Measurements from ENCODE around the gene SSBP3.

Gene SSBP3

DNA sequence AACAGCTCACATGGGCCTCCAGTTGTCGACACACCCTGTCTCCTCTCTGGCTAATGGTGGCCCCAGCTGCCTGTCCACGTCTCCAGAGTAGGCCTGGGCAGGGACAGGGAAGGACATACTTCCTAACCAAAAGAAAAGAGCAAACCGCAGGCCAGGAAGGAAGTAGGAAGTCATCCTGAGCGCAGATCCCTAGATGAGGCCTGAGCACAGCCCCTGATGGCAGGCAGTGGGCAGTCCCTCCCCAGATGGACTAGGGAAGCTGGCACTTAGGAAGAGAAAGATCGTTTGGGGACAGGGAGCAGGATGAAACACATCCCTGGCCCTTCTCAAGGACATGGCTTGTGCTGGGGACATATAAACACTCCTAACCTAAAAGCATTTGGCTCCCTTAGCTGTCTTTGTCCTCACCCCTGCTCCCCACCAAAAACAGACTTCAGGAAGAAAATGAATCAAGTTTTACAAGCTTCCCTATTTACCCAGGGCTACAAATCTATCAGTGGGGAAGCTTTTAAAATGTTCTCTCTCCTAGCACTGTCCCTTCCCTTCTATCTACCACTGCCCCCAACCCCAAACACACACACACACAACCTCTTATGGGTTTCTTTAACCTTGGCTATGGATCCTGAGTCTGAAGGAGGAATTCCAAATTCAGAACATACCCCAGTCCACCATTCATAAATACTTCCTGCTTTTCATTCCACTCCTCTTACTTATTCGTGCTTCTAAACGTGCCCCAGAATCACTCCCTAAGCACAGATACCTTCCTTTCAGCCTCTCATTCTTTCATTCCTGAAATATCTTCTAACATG is 21.1 kb downstream of the SSBP3 start:
- H3K36me3 ChIP-seq (ENCODE audit: control insufficient read depth, insufficient read depth, low read length), result no peaks in the 10 kb centered on the region
- H3K4me1 ChIP-seq, result no peaks in the 10 kb centered on the region
- no peak overlapping the region for H3K4me2 ChIP-seq (ENCODE audit: low read length)
- TF ChIP-seq, protein P1, sequence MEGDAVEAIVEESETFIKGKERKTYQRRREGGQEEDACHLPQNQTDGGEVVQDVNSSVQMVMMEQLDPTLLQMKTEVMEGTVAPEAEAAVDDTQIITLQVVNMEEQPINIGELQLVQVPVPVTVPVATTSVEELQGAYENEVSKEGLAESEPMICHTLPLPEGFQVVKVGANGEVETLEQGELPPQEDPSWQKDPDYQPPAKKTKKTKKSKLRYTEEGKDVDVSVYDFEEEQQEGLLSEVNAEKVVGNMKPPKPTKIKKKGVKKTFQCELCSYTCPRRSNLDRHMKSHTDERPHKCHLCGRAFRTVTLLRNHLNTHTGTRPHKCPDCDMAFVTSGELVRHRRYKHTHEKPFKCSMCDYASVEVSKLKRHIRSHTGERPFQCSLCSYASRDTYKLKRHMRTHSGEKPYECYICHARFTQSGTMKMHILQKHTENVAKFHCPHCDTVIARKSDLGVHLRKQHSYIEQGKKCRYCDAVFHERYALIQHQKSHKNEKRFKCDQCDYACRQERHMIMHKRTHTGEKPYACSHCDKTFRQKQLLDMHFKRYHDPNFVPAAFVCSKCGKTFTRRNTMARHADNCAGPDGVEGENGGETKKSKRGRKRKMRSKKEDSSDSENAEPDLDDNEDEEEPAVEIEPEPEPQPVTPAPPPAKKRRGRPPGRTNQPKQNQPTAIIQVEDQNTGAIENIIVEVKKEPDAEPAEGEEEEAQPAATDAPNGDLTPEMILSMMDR (IDR thresholded peaks at IDR 0.05), result no peak
- H3K4me3 ChIP-seq (ENCODE audit: low read depth, low read length), result no peak overlapping the region
- no peak overlapping the region for H3K9ac ChIP-seq
- H3K79me2 ChIP-seq, result peaks cover 2% of the 10 kb centered on the region
- no peaks in the 10 kb centered on the region for H3K9me3 ChIP-seq (ENCODE audit: control insufficient read depth, low read length)
- no peak overlapping the region for H2AFZ ChIP-seq
- no peak overlapping the region for H3K27ac ChIP-seq
- H3K27me3 ChIP-seq (ENCODE audit: control insufficient read depth, insufficient read depth, low read length), result no peaks in the 10 kb centered on the region

- H3K9me3 ChIP-seq (ENCODE audit: control insufficient read depth, low read length), result no peaks in the 10 kb centered on the region
- no peak overlapping the region for H3K4me2 ChIP-seq (ENCODE audit: low read length)
- no peak overlapping the region for H3K9ac ChIP-seq
- TF ChIP-seq, protein P1 (IDR thresholded peaks at IDR 0.05), result no peak
- H3K27ac ChIP-seq, result no peak overlapping the region
- peaks cover 2% of the 10 kb centered on the region for H3K79me2 ChIP-seq
- H3K27me3 ChIP-seq (ENCODE audit: control insufficient read depth, insufficient read depth, low read length), result no peaks in the 10 kb centered on the region
- H3K4me1 ChIP-seq, result peaks cover 2% of the 10 kb centered on the region
- no peak overlapping the region for H3K4me3 ChIP-seq (ENCODE audit: low read depth, low read length)
- H3K36me3 ChIP-seq (ENCODE audit: control insufficient read depth, insufficient read depth, low read length), result no peaks in the 10 kb centered on the region
- H2AFZ ChIP-seq, result no peak overlapping the region
Measured at GRCh38 chr1:54384471-54384870, 21.7 kb downstream of the SSBP3 start.

GRCh38 chr1:54381524-54381923 is 24.7 kb downstream of the SSBP3 start:
- H3K27me3 ChIP-seq (ENCODE audit: control insufficient read depth, insufficient read depth, low read length), result no peaks in the 10 kb centered on the region
- H2AFZ ChIP-seq, result no peak overlapping the region
- H3K4me1 ChIP-seq, result peaks cover 18% of the 10 kb centered on the region
- no peak overlapping the region for H3K4me3 ChIP-seq (ENCODE audit: low read depth, low read length)
- no peak overlapping the region for H3K9ac ChIP-seq
- H3K4me2 ChIP-seq (ENCODE audit: low read length), result no peak overlapping the region
- no peaks in the 10 kb centered on the region for H3K9me3 ChIP-seq (ENCODE audit: control insufficient read depth, low read length)
- H3K36me3 ChIP-seq (ENCODE audit: control insufficient read depth, insufficient read depth, low read length), result no peaks in the 10 kb centered on the region
- peaks cover 2% of the 10 kb centered on the region for H3K79me2 ChIP-seq
- no peak overlapping the region for H3K27ac ChIP-seq
- TF ChIP-seq, protein P1 (IDR thresholded peaks at IDR 0.05), result no peak

DNA sequence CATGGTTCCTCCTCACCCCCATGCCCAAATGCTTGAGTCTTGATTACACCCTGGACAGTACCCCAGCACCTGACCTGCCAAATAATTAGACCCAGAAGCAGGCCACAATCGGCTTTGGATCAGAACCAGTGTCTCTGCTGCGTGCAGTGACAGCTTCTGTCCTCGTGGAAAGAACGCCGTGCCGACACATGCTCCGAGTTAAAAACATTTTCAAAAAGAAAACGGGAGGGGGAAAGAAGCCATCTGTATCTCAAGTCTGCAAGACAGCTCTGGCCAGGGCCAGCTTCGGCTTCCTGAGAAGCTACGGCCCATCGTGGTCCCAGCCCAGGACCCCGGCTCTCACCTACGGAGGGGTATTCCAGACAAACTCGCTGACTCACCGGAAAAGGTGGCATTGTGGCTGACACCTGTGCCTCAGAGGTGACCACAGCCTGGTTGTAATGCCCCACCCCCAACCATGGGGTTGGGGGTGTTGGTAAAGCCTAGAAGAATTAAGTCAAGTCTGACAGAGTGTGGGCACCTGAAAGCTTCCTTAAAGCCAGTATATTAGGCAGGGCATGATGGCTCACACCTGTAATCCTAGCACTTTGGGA is 25.8 kb downstream of the SSBP3 start:
- no peaks in the 10 kb centered on the region for H3K27me3 ChIP-seq (ENCODE audit: control insufficient read depth, insufficient read depth, low read length)
- no peak overlapping the region for H3K4me3 ChIP-seq (ENCODE audit: low read depth, low read length)
- TF ChIP-seq, protein P1 (IDR thresholded peaks at IDR 0.05), result no peak
- no peak overlapping the region for H3K9ac ChIP-seq
- H3K4me2 ChIP-seq (ENCODE audit: low read length), result no peak overlapping the region
- H2AFZ ChIP-seq, result no peak overlapping the region
- H3K27ac ChIP-seq, result no peak overlapping the region
- no peaks in the 10 kb centered on the region for H3K36me3 ChIP-seq (ENCODE audit: control insufficient read depth, insufficient read depth, low read length)
- no peaks in the 10 kb centered on the region for H3K9me3 ChIP-seq (ENCODE audit: control insufficient read depth, low read length)
- peaks cover 2% of the 10 kb centered on the region for H3K79me2 ChIP-seq
- H3K4me1 ChIP-seq, result peaks cover 22% of the 10 kb centered on the region

Data from parathyroid adenoma (tissue), 2 donors.